ENCODE data around the gene TMEM272.

TMEM272 gene

GRCh38 chr13:51818276-51818675, 26.7 kb downstream of the TMEM272 start:
- in situ Hi-C loops (cut with HindIII; ENCODE audit: low sequenced_read_pairs) = no loop called here
- no peak for TF ChIP-seq CTCF (IDR thresholded peaks at IDR 0.05; ENCODE audit: low read depth, low read length, missing control alignments)
- no peak overlapping the region for H3K4me3 ChIP-seq (ENCODE audit: low read depth, low read length)
- no peak for DNase-seq (ENCODE audit: low read depth)

GRCh38 chr13:51817717-51818116, 27.3 kb downstream of the TMEM272 start:
- DNase-seq (ENCODE audit: low read depth) = no peak
- TF ChIP-seq CTCF (IDR thresholded peaks at IDR 0.05; ENCODE audit: low read depth, low read length, missing control alignments) = no peak
- no peak overlapping the region for H3K4me3 ChIP-seq (ENCODE audit: low read depth, low read length)
- in situ Hi-C loops (cut with HindIII; ENCODE audit: low sequenced_read_pairs) = no loop called here

GRCh38 chr13:51816604-51817249, 28.2 kb downstream of the TMEM272 start:
- TF ChIP-seq CTCF (IDR thresholded peaks at IDR 0.05; ENCODE audit: low read depth, low read length, missing control alignments) = no peak
- no peak overlapping the region for H3K4me3 ChIP-seq (ENCODE audit: low read depth, low read length)
- in situ Hi-C loops (cut with HindIII; ENCODE audit: low sequenced_read_pairs) = no loop called here
- DNase-seq (ENCODE audit: low read depth) = no peak

GRCh38 chr13:51815848-51816247, 29.1 kb downstream of the TMEM272 start:
- in situ Hi-C loops (cut with HindIII; ENCODE audit: low sequenced_read_pairs) = no loop called here

GRCh38 chr13:51814825-51815650, 29.9 kb downstream of the TMEM272 start:
- in situ Hi-C loops (cut with HindIII; ENCODE audit: low sequenced_read_pairs) = no loop called here
- no peak overlapping the region for H3K4me3 ChIP-seq (ENCODE audit: low read depth, low read length)
- peak; percentile 44 for DNase-seq (ENCODE audit: low read depth)
- TF ChIP-seq CTCF (IDR thresholded peaks at IDR 0.05; ENCODE audit: low read depth, low read length, missing control alignments) = peak; percentile 87

More at GRCh38 chr13:51815848-51816247, 29.1 kb downstream of the TMEM272 start:
- TF ChIP-seq CTCF (IDR thresholded peaks at IDR 0.05; ENCODE audit: low read depth, low read length, missing control alignments) = no peak
- H3K4me3 ChIP-seq (ENCODE audit: low read depth, low read length) = no peak overlapping the region
- no peak for DNase-seq (ENCODE audit: low read depth)

GRCh38 chr13:51814071-51814470, 30.9 kb downstream of the TMEM272 start:
- no peak overlapping the region for H3K4me3 ChIP-seq (ENCODE audit: low read depth, low read length)
- DNase-seq (ENCODE audit: low read depth) = no peak
- in situ Hi-C loops (cut with HindIII; ENCODE audit: low sequenced_read_pairs) = no loop called here
- TF ChIP-seq CTCF (IDR thresholded peaks at IDR 0.05; ENCODE audit: low read depth, low read length, missing control alignments) = no peak
